ENCODE data around the gene RANBP3. TPM values are rescaled to one million over a fixed set of nuclear protein-coding genes. Genes with fewer than 3 reads are reported as not detected.

RANBP3 gene
- total and polyA plus RNA-seq, 4 donors = 33.6 to 67.7 (median 54.9) TPM

DNA sequence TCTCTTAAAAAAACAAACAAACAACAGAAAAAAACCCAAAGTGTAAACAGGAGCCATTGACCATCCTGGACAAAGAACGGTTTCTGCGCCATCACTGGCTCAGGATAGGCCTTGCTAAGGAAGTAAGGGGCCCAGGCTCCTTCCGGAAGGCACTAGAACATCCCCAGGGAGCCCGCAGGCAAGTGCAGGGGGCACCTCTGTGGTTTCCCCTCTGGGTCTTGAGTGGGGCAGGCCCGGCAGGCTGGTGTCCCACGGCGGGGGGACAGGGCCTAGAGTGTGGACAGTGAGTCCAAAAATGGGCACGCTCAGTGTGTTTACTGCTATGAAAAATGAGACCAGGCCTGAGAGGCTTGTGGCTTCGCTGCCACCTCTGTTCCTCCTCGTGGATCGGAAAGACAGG lies 14.8 kb upstream of the RANBP3 start:
- Histone ChIP-seq H3K4me1 (ENCODE audit: control insufficient read depth in 5 of 5, insufficient read depth in 5 of 5, low read length in 5 of 5) (peaks cover 0 to 21% (median 10%) of the 10 kb centered on the region in 5 donors), H3K4me3 (no peak overlapping the region), H3K36me3 (ENCODE audit: control insufficient read depth in 4 of 4, insufficient read depth in 4 of 4, low read length in 4 of 4) (peaks cover 0 to 20% (median 4%) of the 10 kb centered on the region in 4 donors), H3K27ac (ENCODE audit: low read depth in 1 of 2, low read length in 1 of 2) (peak overlapping the region in 1 of 2 donors; percentile 9), H3K27me3 (ENCODE audit: control insufficient read depth in 3 of 3, insufficient read depth in 3 of 3, low read length in 2 of 3) (no peaks in the 10 kb centered on the region), H3K9me3 (ENCODE audit: control insufficient read depth in 4 of 4, insufficient read depth in 3 of 4, low read length in 3 of 4) (no peaks in the 10 kb centered on the region), H3K9ac (ENCODE audit: insufficient read depth in 1 of 2, low read length in 2 of 2) (peak overlapping the region in 1 of 2 donors; percentile 55)
- ATAC-seq (ENCODE audit: insufficient read depth, low FRiP score) (no peak), DNase-seq (no peak)
- 79 to 84% methylated on average over 11 of the region's 11 CpGs for WGBS, 2 donors
- TF ChIP-seq, protein P1, sequence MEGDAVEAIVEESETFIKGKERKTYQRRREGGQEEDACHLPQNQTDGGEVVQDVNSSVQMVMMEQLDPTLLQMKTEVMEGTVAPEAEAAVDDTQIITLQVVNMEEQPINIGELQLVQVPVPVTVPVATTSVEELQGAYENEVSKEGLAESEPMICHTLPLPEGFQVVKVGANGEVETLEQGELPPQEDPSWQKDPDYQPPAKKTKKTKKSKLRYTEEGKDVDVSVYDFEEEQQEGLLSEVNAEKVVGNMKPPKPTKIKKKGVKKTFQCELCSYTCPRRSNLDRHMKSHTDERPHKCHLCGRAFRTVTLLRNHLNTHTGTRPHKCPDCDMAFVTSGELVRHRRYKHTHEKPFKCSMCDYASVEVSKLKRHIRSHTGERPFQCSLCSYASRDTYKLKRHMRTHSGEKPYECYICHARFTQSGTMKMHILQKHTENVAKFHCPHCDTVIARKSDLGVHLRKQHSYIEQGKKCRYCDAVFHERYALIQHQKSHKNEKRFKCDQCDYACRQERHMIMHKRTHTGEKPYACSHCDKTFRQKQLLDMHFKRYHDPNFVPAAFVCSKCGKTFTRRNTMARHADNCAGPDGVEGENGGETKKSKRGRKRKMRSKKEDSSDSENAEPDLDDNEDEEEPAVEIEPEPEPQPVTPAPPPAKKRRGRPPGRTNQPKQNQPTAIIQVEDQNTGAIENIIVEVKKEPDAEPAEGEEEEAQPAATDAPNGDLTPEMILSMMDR (IDR thresholded peaks at IDR 0.05; ENCODE audit: control extremely low read depth, extremely low read depth) = no peak

DNA sequence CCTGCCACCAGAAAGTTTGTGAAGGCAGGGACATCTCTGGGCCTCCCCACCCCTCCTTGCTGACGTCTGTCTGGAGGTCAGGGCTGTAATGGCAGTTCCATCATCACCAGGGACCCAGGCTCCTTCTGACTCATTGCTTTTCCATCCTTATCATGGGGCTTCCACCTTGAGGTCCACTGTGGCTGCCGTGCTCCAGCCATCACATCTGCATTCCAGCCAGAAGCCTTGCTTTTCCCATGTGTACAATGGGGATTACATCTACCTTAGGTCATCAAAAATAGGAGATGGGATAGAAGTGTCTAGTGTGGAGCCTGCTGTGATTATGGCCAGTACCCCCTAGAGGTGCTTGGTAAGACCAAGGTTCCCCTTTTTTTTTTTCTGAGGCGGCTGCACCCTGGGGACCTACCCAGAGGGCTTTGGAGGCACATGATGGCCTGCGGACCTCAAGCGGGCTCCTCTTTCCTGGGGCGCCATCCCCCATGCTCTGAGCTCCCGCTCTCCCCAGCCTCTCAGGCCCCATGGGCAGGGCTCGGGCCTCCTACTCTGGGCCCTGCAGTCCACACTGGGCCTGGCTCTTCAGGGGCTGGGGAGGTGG lies 13.4 kb upstream of the RANBP3 start:
- TF ChIP-seq, protein P1 (IDR thresholded peaks at IDR 0.05; ENCODE audit: control extremely low read depth, extremely low read depth) = no peak
- Histone ChIP-seq H3K4me3 (no peak overlapping the region), H3K36me3 (ENCODE audit: control insufficient read depth in 4 of 4, insufficient read depth in 4 of 4, low read length in 4 of 4) (peaks cover 0 to 9% (median 4%) of the 10 kb centered on the region in 4 donors), H3K4me1 (ENCODE audit: control insufficient read depth in 5 of 5, insufficient read depth in 5 of 5, low read length in 5 of 5) (peaks cover 0 to 32% (median 14%) of the 10 kb centered on the region in 5 donors), H3K27me3 (ENCODE audit: control insufficient read depth in 3 of 3, insufficient read depth in 3 of 3, low read length in 2 of 3) (no peaks in the 10 kb centered on the region), H3K9me3 (ENCODE audit: control insufficient read depth in 4 of 4, insufficient read depth in 3 of 4, low read length in 3 of 4) (no peaks in the 10 kb centered on the region), H3K27ac (ENCODE audit: low read depth in 1 of 2, low read length in 1 of 2) (no peak overlapping the region), H3K9ac (ENCODE audit: insufficient read depth in 1 of 2, low read length in 2 of 2) (no peak overlapping the region)
- DNase-seq = no peak
- ATAC-seq (ENCODE audit: insufficient read depth, low FRiP score) = no peak
- WGBS, 2 donors = 95 to 96% methylated on average over 8 of the region's 8 CpGs

DNA sequence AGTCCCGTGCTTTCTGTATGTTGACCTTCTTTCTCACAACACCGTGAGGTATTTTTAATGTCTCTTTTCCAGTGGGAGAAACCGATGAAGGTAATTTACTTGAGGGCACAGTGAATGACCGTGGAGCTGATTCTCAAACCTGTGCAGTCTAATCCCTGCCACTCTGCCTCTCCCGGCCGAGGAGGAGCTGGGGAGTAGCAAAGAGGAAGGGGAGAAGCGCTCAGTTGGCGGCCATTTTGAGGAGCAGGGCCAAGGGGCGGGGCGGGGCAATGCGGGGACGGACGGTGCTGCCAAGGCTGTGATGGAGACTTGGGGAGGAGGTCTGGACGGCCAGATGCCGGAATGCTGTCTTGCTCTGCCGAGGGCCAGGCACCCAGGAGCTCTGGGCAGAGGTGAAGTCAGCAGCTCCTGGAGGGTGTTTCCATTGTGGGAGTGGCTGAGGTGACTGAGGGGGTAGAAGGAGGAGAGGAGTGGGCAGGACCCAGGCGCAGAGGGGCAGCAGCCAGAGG lies 12.4 kb upstream of the RANBP3 start:
- Histone ChIP-seq H3K9ac (ENCODE audit: insufficient read depth in 1 of 2, low read length in 2 of 2) (no peak overlapping the region), H3K9me3 (ENCODE audit: control insufficient read depth in 4 of 4, insufficient read depth in 3 of 4, low read length in 3 of 4) (no peaks in the 10 kb centered on the region), H3K4me3 (no peak overlapping the region), H3K27me3 (ENCODE audit: control insufficient read depth in 3 of 3, insufficient read depth in 3 of 3, low read length in 2 of 3) (no peaks in the 10 kb centered on the region), H3K36me3 (ENCODE audit: control insufficient read depth in 4 of 4, insufficient read depth in 4 of 4, low read length in 4 of 4) (peaks cover 0 to 5% (median 2%) of the 10 kb centered on the region in 4 donors), H3K4me1 (ENCODE audit: control insufficient read depth in 5 of 5, insufficient read depth in 5 of 5, low read length in 5 of 5) (peaks cover 0 to 32% (median 17%) of the 10 kb centered on the region in 5 donors), H3K27ac (ENCODE audit: low read depth in 1 of 2, low read length in 1 of 2) (no peak overlapping the region)
- WGBS, 2 donors = 72 to 82% methylated on average over 17 of the region's 17 CpGs
- TF ChIP-seq, protein P1 (IDR thresholded peaks at IDR 0.05; ENCODE audit: control extremely low read depth, extremely low read depth) = no peak
- ATAC-seq (ENCODE audit: insufficient read depth, low FRiP score) (no peak), DNase-seq (no peak)

All from lung (tissue), 12 donors.